ENCODE measurements around the gene AP1M1.

The AP1M1 gene

GRCh38 chr19:16210168-16210567, 12.5 kb downstream of the AP1M1 start:
- ATAC-seq, result no peak
- TF ChIP-seq ESRRG (CRISPR knock-in tag; IDR thresholded peaks at IDR 0.05) (no peak), ZFP3 (CRISPR knock-in tag; IDR thresholded peaks at IDR 0.05) (no peak), ZNF8 (CRISPR knock-in tag; IDR thresholded peaks at IDR 0.05) (no peak), ISL1 (CRISPR knock-in tag; IDR thresholded peaks at IDR 0.05) (no peak), ZC3H10 (CRISPR knock-in tag; IDR thresholded peaks at IDR 0.05) (no peak), ARNTL (CRISPR knock-in tag; IDR thresholded peaks at IDR 0.05; ENCODE audit: borderline replicate concordance, low read depth) (no peak), OSR1 (CRISPR knock-in tag; IDR thresholded peaks at IDR 0.05) (no peak), PATZ1 (CRISPR knock-in tag; IDR thresholded peaks at IDR 0.05; ENCODE audit: borderline replicate concordance) (no peak), TOX (CRISPR knock-in tag; IDR thresholded peaks at IDR 0.05; ENCODE audit: borderline replicate concordance) (no peak), TCF4 (CRISPR knock-in tag; IDR thresholded peaks at IDR 0.05; ENCODE audit: borderline replicate concordance) (no peak), ZNF565 (CRISPR knock-in tag; conservative IDR thresholded peaks at IDR 0.05; ENCODE audit: low read depth) (no peak), CSDC2 (CRISPR knock-in tag; IDR thresholded peaks at IDR 0.05) (no peak), SNAI2 (CRISPR knock-in tag; IDR thresholded peaks at IDR 0.05) (no peak), ZFP30 (CRISPR knock-in tag; IDR thresholded peaks at IDR 0.05) (no peak), TSHZ2 (CRISPR knock-in tag; IDR thresholded peaks at IDR 0.05) (no peak), RARB (CRISPR knock-in tag; IDR thresholded peaks at IDR 0.05) (no peak), ZNF70 (CRISPR knock-in tag; IDR thresholded peaks at IDR 0.05) (no peak)
- TF ChIP-seq, protein P1, sequence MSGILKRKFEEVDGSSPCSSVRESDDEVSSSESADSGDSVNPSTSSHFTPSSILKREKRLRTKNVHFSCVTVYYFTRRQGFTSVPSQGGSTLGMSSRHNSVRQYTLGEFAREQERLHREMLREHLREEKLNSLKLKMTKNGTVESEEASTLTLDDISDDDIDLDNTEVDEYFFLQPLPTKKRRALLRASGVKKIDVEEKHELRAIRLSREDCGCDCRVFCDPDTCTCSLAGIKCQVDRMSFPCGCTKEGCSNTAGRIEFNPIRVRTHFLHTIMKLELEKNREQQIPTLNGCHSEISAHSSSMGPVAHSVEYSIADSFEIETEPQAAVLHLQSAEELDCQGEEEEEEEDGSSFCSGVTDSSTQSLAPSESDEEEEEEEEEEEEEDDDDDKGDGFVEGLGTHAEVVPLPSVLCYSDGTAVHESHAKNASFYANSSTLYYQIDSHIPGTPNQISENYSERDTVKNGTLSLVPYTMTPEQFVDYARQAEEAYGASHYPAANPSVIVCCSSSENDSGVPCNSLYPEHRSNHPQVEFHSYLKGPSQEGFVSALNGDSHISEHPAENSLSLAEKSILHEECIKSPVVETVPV (CRISPR knock-in tag; IDR thresholded peaks at IDR 0.05), result no peak
- TF ChIP-seq, protein P2, sequence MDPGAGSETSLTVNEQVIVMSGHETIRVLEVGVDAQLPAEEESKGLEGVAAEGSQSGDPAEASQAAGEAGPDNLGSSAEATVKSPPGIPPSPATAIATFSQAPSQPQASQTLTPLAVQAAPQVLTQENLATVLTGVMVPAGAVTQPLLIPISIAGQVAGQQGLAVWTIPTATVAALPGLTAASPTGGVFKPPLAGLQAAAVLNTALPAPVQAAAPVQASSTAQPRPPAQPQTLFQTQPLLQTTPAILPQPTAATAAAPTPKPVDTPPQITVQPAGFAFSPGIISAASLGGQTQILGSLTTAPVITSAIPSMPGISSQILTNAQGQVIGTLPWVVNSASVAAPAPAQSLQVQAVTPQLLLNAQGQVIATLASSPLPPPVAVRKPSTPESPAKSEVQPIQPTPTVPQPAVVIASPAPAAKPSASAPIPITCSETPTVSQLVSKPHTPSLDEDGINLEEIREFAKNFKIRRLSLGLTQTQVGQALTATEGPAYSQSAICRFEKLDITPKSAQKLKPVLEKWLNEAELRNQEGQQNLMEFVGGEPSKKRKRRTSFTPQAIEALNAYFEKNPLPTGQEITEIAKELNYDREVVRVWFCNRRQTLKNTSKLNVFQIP (CRISPR knock-in tag; IDR thresholded peaks at IDR 0.05; ENCODE audit: borderline replicate concordance, low read depth), result no peak
- TF ChIP-seq, protein P3, sequence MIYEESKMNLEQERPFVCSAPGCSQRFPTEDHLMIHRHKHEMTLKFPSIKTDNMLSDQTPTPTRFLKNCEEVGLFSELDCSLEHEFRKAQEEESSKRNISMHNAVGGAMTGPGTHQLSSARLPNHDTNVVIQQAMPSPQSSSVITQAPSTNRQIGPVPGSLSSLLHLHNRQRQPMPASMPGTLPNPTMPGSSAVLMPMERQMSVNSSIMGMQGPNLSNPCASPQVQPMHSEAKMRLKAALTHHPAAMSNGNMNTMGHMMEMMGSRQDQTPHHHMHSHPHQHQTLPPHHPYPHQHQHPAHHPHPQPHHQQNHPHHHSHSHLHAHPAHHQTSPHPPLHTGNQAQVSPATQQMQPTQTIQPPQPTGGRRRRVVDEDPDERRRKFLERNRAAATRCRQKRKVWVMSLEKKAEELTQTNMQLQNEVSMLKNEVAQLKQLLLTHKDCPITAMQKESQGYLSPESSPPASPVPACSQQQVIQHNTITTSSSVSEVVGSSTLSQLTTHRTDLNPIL (CRISPR knock-in tag; IDR thresholded peaks at IDR 0.05; ENCODE audit: low read depth), result no peak

DNA sequence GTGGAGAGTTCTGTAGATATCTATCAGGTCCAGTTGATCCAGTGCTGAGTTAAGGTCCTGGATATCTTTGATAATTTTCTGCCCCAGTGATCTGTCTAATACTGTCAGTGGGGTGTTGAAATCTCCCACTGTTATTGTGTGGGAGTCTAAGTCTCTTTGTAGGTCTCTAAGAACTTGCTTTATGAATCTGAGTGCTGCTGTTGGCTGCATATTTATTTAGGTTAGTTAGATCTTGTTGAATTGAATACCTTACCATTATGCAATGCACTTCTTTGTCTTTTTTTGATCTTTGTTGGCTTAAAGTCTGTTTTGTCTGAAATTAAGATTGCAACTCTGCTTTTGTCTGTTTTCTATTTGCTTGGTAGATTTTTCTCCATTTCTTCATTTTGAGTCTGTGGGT, 15.4 kb downstream of the AP1M1 start:
- no peak for TF ChIP-seq TOX (CRISPR knock-in tag; IDR thresholded peaks at IDR 0.05; ENCODE audit: borderline replicate concordance)
- TF ChIP-seq ZNF8 (CRISPR knock-in tag; IDR thresholded peaks at IDR 0.05), result no peak
- no peak for TF ChIP-seq BACH2 (CRISPR knock-in tag; IDR thresholded peaks at IDR 0.05; ENCODE audit: borderline replicate concordance)
- no peak for TF ChIP-seq OSR1 (CRISPR knock-in tag; IDR thresholded peaks at IDR 0.05)
- TF ChIP-seq GLIS3 (CRISPR knock-in tag; IDR thresholded peaks at IDR 0.05), result no peak
- TF ChIP-seq, protein P2 (CRISPR knock-in tag; IDR thresholded peaks at IDR 0.05; ENCODE audit: borderline replicate concordance, low read depth), result no peak
- TF ChIP-seq SNAI2 (CRISPR knock-in tag; IDR thresholded peaks at IDR 0.05), result no peak
- TF ChIP-seq PPARA (CRISPR knock-in tag; IDR thresholded peaks at IDR 0.05; ENCODE audit: borderline replicate concordance), result no peak
- TF ChIP-seq ISL1 (CRISPR knock-in tag; IDR thresholded peaks at IDR 0.05), result no peak
- no peak for TF ChIP-seq ZFP3 (CRISPR knock-in tag; IDR thresholded peaks at IDR 0.05)
- no peak for TF ChIP-seq RARB (CRISPR knock-in tag; IDR thresholded peaks at IDR 0.05)
- TF ChIP-seq, protein P1 (CRISPR knock-in tag; IDR thresholded peaks at IDR 0.05), result no peak
- TF ChIP-seq ZFP30 (CRISPR knock-in tag; IDR thresholded peaks at IDR 0.05), result no peak
- no peak for ATAC-seq
